GM06990 (cell line): Measurements from ENCODE around the gene CLCN6.

Experiments
- DNase-seq: peaks from one replicate; pipeline ENCODE4 v3.0.0-alpha.2; 2011; ENCODE audit not compliant: insufficient read length; ENCODE audit errors: extremely low read depth
- H3K27me3 ChIP-seq: replicated peaks from 2 replicates; pipeline ENCODE4 v1.6.0; 2011; ENCODE audit warnings: low read length; ENCODE audit not compliant: control insufficient read depth, insufficient read depth
- H3K36me3 ChIP-seq: 2 replicates; pipeline ENCODE4 v1.5.1; 2011; ENCODE audit warnings: low read length; ENCODE audit not compliant: control insufficient read depth, insufficient read depth
- H3K4me3 ChIP-seq: replicated peaks from 2 replicates; pipeline ENCODE4 v1.5.1; 2011; ENCODE audit warnings: low read depth, mild to moderate bottlenecking, control low read depth, low read length
- CTCF ChIP-seq: IDR thresholded peaks from 2 replicates; pipeline ENCODE4 v1.5.1; 2011; ENCODE audit warnings: low read length, control low read depth, mild to moderate bottlenecking, inconsistent platforms; ENCODE audit not compliant: insufficient read depth, poor library complexity, severe bottlenecking

The CLCN6 gene

GRCh38 chr1:11868331-11868980 is 62.5 kb downstream of the CLCN6 start:
- Histone ChIP-seq H3K4me3 (no peak overlapping the region), H3K36me3 (no peaks in the 10 kb centered on the region), H3K27me3 (no peaks in the 10 kb centered on the region; the same call in none of the 2 replicates)
- DNase-seq: no peak
- TF ChIP-seq CTCF: no peak

GRCh38 chr1:11869104-11869503 is 63.1 kb downstream of the CLCN6 start:
- DNase-seq: no peak
- no peak for TF ChIP-seq CTCF
- no peaks in the 10 kb centered on the region for H3K36me3 ChIP-seq
- H3K4me3 ChIP-seq: no peak overlapping the region
- H3K27me3 ChIP-seq: no peaks in the 10 kb centered on the region; the same call in none of the 2 replicates

- DNase-seq: no peak
- Histone ChIP-seq H3K36me3 (no peaks in the 10 kb centered on the region), H3K4me3 (no peak overlapping the region), H3K27me3 (no peaks in the 10 kb centered on the region; the same call in none of the 2 replicates)
- TF ChIP-seq CTCF: no peak
Measured at GRCh38 chr1:11869650-11870207, 63.7 kb downstream of the CLCN6 start.

GRCh38 chr1:11872545-11872944 is 66.6 kb downstream of the CLCN6 start:
- no peaks in the 10 kb centered on the region for H3K36me3 ChIP-seq
- no peaks in the 10 kb centered on the region; the same call in 1 of the 2 replicates for H3K27me3 ChIP-seq
- no peak for TF ChIP-seq CTCF
- no peak for DNase-seq
- no peak overlapping the region for H3K4me3 ChIP-seq

GRCh38 chr1:11873395-11874257 is 67.6 kb downstream of the CLCN6 start:
- TF ChIP-seq CTCF: no peak
- Histone ChIP-seq H3K4me3 (no peak overlapping the region), H3K27me3 (no peaks in the 10 kb centered on the region; the same call in 1 of the 2 replicates), H3K36me3 (no peaks in the 10 kb centered on the region)
- DNase-seq: no peak
